BE2C (cell line): ENCODE results near the gene INSIG1.

ENCODE experiments used
- DNase-seq: peaks from one replicate; pipeline ENCODE4 v3.0.0-alpha.2; 2020
- H3K27me3 ChIP-seq: fragments of 250-450 bp; sonication (Bioruptor Pico); 2 replicates; pipeline ENCODE4 v1.5.1; 2020; ENCODE audit warnings: mild to moderate bottlenecking
- H3K36me3 ChIP-seq: fragments of 250-450 bp; sonication (Bioruptor Pico); 2 replicates; pipeline ENCODE4 v1.5.1; 2020; ENCODE audit warnings: mild to moderate bottlenecking
- H3K4me1 ChIP-seq: fragments of 250-450 bp; sonication (Bioruptor Pico); 2 replicates; pipeline ENCODE4 v1.5.1; 2020
- H3K4me3 ChIP-seq: 2 replicates; pipeline ENCODE4 v1.5.1; 2011; ENCODE audit warnings: low read depth, low read length
- H3K9me3 ChIP-seq: fragments of 250-450 bp; sonication (Bioruptor Pico); 2 replicates; pipeline ENCODE4 v1.5.1; 2020
- TF ChIP-seq, protein P1 (sequence below): IDR thresholded peaks from 2 replicates; pipeline ENCODE4 v1.5.1; 2012; ENCODE audit warnings: mild to moderate bottlenecking, low read depth, low read length

The INSIG1 gene

DNA sequence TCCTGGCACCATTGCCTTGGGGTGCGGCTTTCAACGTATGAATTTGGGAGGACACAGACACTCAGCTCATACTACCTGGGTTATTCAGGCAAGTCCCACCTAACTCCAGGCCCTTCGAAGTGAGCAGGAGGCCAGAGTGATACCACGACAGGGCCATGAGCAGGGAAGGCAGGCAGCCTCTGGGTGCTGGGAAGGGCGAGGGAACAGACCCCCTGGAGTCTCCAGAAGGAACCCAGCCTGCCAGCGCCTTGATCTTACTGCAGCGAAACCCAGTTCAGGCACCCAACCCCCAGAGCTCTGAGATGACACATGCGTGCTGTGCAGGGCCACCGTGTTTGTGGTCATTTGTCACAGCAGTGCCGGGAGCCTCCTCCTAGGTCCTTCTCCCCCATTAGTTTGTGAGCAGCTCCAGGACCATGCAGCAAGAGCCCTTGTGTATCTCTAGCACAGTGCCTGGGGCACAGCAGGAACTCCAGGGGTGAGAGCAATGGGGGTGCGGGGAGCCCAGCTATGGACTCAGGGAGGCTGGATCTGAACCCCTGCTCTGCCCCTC lies 7.7 kb upstream of the INSIG1 start:
- Histone ChIP-seq H3K9me3 (no peaks in the 10 kb centered on the region), H3K36me3 (no peaks in the 10 kb centered on the region), H3K4me1 (no peaks in the 10 kb centered on the region), H3K27me3 (no peaks in the 10 kb centered on the region), H3K4me3 (no peak overlapping the region)
- TF ChIP-seq, protein P1, sequence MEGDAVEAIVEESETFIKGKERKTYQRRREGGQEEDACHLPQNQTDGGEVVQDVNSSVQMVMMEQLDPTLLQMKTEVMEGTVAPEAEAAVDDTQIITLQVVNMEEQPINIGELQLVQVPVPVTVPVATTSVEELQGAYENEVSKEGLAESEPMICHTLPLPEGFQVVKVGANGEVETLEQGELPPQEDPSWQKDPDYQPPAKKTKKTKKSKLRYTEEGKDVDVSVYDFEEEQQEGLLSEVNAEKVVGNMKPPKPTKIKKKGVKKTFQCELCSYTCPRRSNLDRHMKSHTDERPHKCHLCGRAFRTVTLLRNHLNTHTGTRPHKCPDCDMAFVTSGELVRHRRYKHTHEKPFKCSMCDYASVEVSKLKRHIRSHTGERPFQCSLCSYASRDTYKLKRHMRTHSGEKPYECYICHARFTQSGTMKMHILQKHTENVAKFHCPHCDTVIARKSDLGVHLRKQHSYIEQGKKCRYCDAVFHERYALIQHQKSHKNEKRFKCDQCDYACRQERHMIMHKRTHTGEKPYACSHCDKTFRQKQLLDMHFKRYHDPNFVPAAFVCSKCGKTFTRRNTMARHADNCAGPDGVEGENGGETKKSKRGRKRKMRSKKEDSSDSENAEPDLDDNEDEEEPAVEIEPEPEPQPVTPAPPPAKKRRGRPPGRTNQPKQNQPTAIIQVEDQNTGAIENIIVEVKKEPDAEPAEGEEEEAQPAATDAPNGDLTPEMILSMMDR = no peak
- DNase-seq = no peak

DNA sequence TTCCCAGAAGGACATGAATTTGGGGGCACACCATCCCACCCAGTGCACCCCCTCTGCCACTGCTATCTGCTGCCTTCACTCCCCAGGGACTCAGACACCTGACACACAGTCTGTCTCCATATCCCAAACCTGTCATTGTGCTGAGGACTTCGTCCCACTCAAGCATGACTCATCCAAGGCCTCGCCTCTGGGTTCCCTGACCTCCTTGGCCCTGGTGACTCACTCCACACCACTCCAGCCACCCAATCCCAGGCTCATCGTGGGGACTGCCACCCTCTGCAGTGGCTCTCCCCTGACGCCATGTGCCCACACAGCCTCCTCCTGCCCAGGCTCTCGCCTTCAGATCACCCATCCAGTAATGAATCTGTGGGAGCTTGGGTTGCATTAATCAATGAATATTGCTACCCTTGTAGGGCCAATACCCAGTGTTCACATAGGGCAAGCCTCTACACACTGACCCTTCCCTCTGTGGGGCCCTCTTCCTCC lies 6.6 kb upstream of the INSIG1 start:
- Histone ChIP-seq H3K4me1 (no peaks in the 10 kb centered on the region), H3K27me3 (no peaks in the 10 kb centered on the region), H3K36me3 (no peaks in the 10 kb centered on the region), H3K9me3 (no peaks in the 10 kb centered on the region), H3K4me3 (no peak overlapping the region)
- TF ChIP-seq, protein P1 = no peak
- DNase-seq = no peak

DNA sequence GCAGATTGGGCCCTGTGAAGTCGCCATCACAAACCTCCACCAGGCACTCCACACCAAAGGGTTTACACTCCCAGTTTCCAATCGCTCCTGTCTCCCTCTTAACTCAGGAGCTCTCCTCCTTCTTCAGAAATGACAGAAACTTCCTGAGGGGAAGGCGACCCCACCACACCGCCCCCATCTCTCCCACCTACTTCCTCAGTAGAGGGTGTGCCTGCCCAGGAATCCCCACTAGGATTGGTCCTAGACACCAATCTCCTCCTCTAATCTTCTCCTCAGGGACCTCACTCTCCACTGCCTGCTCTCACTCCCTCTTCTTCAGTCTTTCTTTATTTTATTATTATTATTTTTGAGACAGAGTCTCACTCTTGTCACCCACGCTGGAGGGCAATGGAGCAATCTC lies 5.9 kb upstream of the INSIG1 start:
- H3K9me3 ChIP-seq = no peaks in the 10 kb centered on the region
- H3K36me3 ChIP-seq = no peaks in the 10 kb centered on the region
- no peaks in the 10 kb centered on the region for H3K4me1 ChIP-seq
- no peak for DNase-seq
- no peaks in the 10 kb centered on the region for H3K27me3 ChIP-seq
- TF ChIP-seq, protein P1 = no peak
- no peak overlapping the region for H3K4me3 ChIP-seq

DNA sequence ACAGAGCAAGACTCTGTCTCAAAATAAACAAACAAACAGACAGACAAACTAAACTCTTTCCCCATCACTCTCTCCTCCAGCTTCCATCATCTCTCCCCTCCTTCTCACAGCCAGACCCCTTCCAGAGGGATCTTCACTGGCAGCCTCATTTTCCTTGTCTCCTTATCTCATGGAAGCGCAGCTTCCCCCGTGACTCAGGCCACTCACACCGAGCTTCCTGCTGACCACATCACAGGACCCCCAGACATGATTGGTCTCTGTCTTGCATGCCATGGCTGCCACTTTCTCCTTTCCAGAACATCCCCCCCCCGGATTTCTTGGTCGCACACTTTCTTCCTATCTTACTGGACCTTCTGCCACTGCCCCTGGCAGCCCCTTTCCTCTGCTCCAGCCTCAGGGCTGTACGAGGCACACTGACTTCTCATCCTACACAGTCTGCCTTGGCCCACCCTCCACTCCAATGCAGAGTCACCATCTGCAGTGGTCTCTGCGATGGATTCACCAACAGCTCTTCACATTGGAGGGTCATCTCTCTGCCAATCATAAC lies 4.9 kb upstream of the INSIG1 start:
- Histone ChIP-seq H3K36me3 (no peaks in the 10 kb centered on the region), H3K27me3 (no peaks in the 10 kb centered on the region), H3K9me3 (no peaks in the 10 kb centered on the region), H3K4me1 (no peaks in the 10 kb centered on the region), H3K4me3 (no peak overlapping the region)
- TF ChIP-seq, protein P1 = no peak
- no peak for DNase-seq

DNA sequence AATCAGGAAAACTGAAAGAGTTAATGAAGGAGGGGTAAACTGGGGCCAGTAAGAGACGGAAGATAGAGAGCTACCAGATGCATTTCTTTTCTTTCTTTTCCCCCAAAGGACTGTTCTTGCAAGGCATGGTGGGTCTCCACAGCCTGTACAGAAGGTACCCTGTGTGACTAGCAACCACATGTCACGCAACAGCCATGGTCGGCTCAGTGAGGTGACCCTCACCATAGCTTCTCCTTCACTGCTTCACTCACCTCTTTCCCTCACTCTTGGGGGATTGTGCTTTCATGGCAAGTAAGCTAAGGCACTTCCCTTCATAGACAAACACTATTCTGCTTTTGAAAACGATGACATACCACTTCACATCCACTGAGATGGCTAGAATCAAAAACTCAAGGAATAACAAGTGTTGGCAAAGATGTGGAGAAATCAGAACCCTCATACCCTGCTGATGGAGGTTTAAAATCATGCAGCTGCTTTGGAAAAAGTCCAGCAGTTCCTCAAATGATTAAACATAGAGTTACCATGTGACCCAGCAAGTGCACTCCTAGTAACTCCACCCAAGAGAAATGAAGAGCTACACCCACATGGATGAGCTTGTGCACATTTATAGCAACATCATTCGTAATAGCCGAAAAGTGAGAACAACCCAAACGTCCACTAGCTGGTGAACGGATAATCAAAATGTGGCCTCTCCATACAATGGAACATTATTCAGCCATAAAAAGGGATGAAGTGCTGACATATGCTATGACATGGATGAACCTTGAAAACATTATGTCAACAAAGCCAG lies 3.8 kb upstream of the INSIG1 start:
- Histone ChIP-seq H3K36me3 (no peaks in the 10 kb centered on the region), H3K9me3 (no peaks in the 10 kb centered on the region), H3K4me1 (no peaks in the 10 kb centered on the region), H3K27me3 (no peaks in the 10 kb centered on the region), H3K4me3 (no peak overlapping the region)
- TF ChIP-seq, protein P1 = no peak
- DNase-seq = no peak

DNA sequence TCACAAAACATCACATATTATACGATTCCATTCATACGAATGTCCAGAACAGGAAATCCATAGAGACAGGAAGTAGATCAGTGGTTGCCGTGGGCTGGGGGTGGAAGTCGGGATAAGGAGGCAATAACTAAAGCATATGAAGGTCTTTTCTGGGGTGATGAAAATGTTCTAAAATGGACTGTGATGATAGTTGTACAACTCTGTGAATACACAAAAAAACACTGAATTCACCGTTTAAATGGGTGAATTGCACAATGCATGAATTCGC lies 3.2 kb upstream of the INSIG1 start:
- H3K4me1 ChIP-seq = peaks cover 2% of the 10 kb centered on the region; the same call in 1 of the 2 replicates
- DNase-seq = no peak
- no peaks in the 10 kb centered on the region for H3K9me3 ChIP-seq
- no peaks in the 10 kb centered on the region for H3K27me3 ChIP-seq
- TF ChIP-seq, protein P1 = no peak
- no peak overlapping the region for H3K4me3 ChIP-seq
- H3K36me3 ChIP-seq = peaks cover 4% of the 10 kb centered on the region
